ENCODE measurements around the gene CALHM5.
A peak's percentile ranks its signal among the peaks of the same experiment; 100 is the strongest.
"Not testable (repeated sequence)": the region's sequence is repeated elsewhere in the genome, so short reads cannot be mapped to it uniquely, and the experiment has no call there.

The CALHM5 gene

GRCh38 chr6:116491610-116492330 is 19.7 kb upstream of the CALHM5 start:
- Histone ChIP-seq H3K9me3 (ENCODE audit: control insufficient read depth, insufficient read depth, low read length) (no peaks in the 10 kb centered on the region), H3K9ac (ENCODE audit: low read depth, low read length) (no peak overlapping the region), H3K36me3 (ENCODE audit: insufficient read depth, low read length) (no peaks in the 10 kb centered on the region), H3K4me1 (ENCODE audit: insufficient read depth, low read length) (no peaks in the 10 kb centered on the region)

- H3K4me1 ChIP-seq (ENCODE audit: insufficient read depth, low read length) = no peaks in the 10 kb centered on the region
- no peaks in the 10 kb centered on the region for H3K9me3 ChIP-seq (ENCODE audit: control insufficient read depth, insufficient read depth, low read length)
- no peaks in the 10 kb centered on the region for H3K36me3 ChIP-seq (ENCODE audit: insufficient read depth, low read length)
- no peak overlapping the region for H3K9ac ChIP-seq (ENCODE audit: low read depth, low read length)
These were observed 18.9 kb upstream of the CALHM5 start for GRCh38 chr6:116492331-116493067.

GRCh38 chr6:116495161-116495560 is 16.3 kb upstream of the CALHM5 start:
- H3K9me3 ChIP-seq (ENCODE audit: control insufficient read depth, insufficient read depth, low read length) = not testable (repeated sequence)

GRCh38 chr6:116497113-116497676 is 14.2 kb upstream of the CALHM5 start:
- Histone ChIP-seq H3K9me3 (ENCODE audit: control insufficient read depth, insufficient read depth, low read length) (no peaks in the 10 kb centered on the region), H3K36me3 (ENCODE audit: insufficient read depth, low read length) (no peaks in the 10 kb centered on the region), H3K4me1 (ENCODE audit: insufficient read depth, low read length) (0 out of 2 replicates have a peak, but pooled peaks cover 3% of the 10 kb centered on the region), H3K9ac (ENCODE audit: low read depth, low read length) (no peak overlapping the region)

More at GRCh38 chr6:116495161-116495560, 16.3 kb upstream of the CALHM5 start:
- H3K36me3 ChIP-seq (ENCODE audit: insufficient read depth, low read length); H3K9ac ChIP-seq (ENCODE audit: low read depth, low read length); H3K4me1 ChIP-seq (ENCODE audit: insufficient read depth, low read length): not testable (repeated sequence)

GRCh38 chr6:116500969-116501433 is 10.4 kb upstream of the CALHM5 start:
- no peaks in the 10 kb centered on the region for H3K9me3 ChIP-seq (ENCODE audit: control insufficient read depth, insufficient read depth, low read length)
- H3K9ac ChIP-seq (ENCODE audit: low read depth, low read length) = no peak overlapping the region
- 0 out of 2 replicates have a peak, but pooled peaks cover 3% of the 10 kb centered on the region for H3K4me1 ChIP-seq (ENCODE audit: insufficient read depth, low read length)
- no peaks in the 10 kb centered on the region for H3K36me3 ChIP-seq (ENCODE audit: insufficient read depth, low read length)

- no peaks in the 10 kb centered on the region for H3K9me3 ChIP-seq (ENCODE audit: control insufficient read depth, insufficient read depth, low read length)
- no peak overlapping the region for H3K9ac ChIP-seq (ENCODE audit: low read depth, low read length)
- H3K36me3 ChIP-seq (ENCODE audit: insufficient read depth, low read length) = no peaks in the 10 kb centered on the region
- H3K4me1 ChIP-seq (ENCODE audit: insufficient read depth, low read length) = peaks cover 8% of the 10 kb centered on the region; the same call in 1 of the 2 replicates
These were observed 4.1 kb upstream of the CALHM5 start for GRCh38 chr6:116507324-116507723.

- Histone ChIP-seq H3K4me1 (ENCODE audit: insufficient read depth, low read length) (peaks cover 8% of the 10 kb centered on the region; the same call in 1 of the 2 replicates), H3K9ac (ENCODE audit: low read depth, low read length) (no peak overlapping the region), H3K9me3 (ENCODE audit: control insufficient read depth, insufficient read depth, low read length) (no peaks in the 10 kb centered on the region), H3K36me3 (ENCODE audit: insufficient read depth, low read length) (no peaks in the 10 kb centered on the region)
These were observed 2.9 kb upstream of the CALHM5 start for GRCh38 chr6:116508527-116508926.

- Histone ChIP-seq H3K9me3 (ENCODE audit: control insufficient read depth, insufficient read depth, low read length) (no peaks in the 10 kb centered on the region), H3K9ac (ENCODE audit: low read depth, low read length) (peak overlapping the region; percentile 37), H3K4me1 (ENCODE audit: insufficient read depth, low read length) (peaks cover 8% of the 10 kb centered on the region; the same call in 1 of the 2 replicates), H3K36me3 (ENCODE audit: insufficient read depth, low read length) (no peaks in the 10 kb centered on the region)
These were observed 696 bp downstream of the CALHM5 start for GRCh38 chr6:116512111-116512559.

GRCh38 chr6:116512734-116513133 is 1.3 kb downstream of the CALHM5 start:
- no peaks in the 10 kb centered on the region for H3K9me3 ChIP-seq (ENCODE audit: control insufficient read depth, insufficient read depth, low read length)
- no peak overlapping the region for H3K9ac ChIP-seq (ENCODE audit: low read depth, low read length)
- peaks cover 8% of the 10 kb centered on the region; the same call in 1 of the 2 replicates for H3K4me1 ChIP-seq (ENCODE audit: insufficient read depth, low read length)
- H3K36me3 ChIP-seq (ENCODE audit: insufficient read depth, low read length) = no peaks in the 10 kb centered on the region

GRCh38 chr6:116513224-116513875 is 1.9 kb downstream of the CALHM5 start:
- no peaks in the 10 kb centered on the region for H3K9me3 ChIP-seq (ENCODE audit: control insufficient read depth, insufficient read depth, low read length)
- H3K9ac ChIP-seq (ENCODE audit: low read depth, low read length) = no peak overlapping the region
- H3K36me3 ChIP-seq (ENCODE audit: insufficient read depth, low read length) = no peaks in the 10 kb centered on the region
- H3K4me1 ChIP-seq (ENCODE audit: insufficient read depth, low read length) = peaks cover 8% of the 10 kb centered on the region; the same call in 1 of the 2 replicates

GRCh38 chr6:116514111-116514510 is 2.7 kb downstream of the CALHM5 start:
- Histone ChIP-seq H3K36me3 (ENCODE audit: insufficient read depth, low read length) (no peaks in the 10 kb centered on the region), H3K9ac (ENCODE audit: low read depth, low read length) (no peak overlapping the region), H3K4me1 (ENCODE audit: insufficient read depth, low read length) (peaks cover 8% of the 10 kb centered on the region; the same call in 1 of the 2 replicates), H3K9me3 (ENCODE audit: control insufficient read depth, insufficient read depth, low read length) (no peaks in the 10 kb centered on the region)

- no peak overlapping the region for H3K9ac ChIP-seq (ENCODE audit: low read depth, low read length)
- no peaks in the 10 kb centered on the region for H3K9me3 ChIP-seq (ENCODE audit: control insufficient read depth, insufficient read depth, low read length)
- no peaks in the 10 kb centered on the region for H3K36me3 ChIP-seq (ENCODE audit: insufficient read depth, low read length)
- H3K4me1 ChIP-seq (ENCODE audit: insufficient read depth, low read length) = peaks cover 8% of the 10 kb centered on the region; the same call in 1 of the 2 replicates
These were observed 3.7 kb downstream of the CALHM5 start for GRCh38 chr6:116515141-116515540.

- H3K9ac ChIP-seq (ENCODE audit: low read depth, low read length) = no peak overlapping the region
- peaks cover 5% of the 10 kb centered on the region; the same call in 1 of the 2 replicates for H3K4me1 ChIP-seq (ENCODE audit: insufficient read depth, low read length)
- no peaks in the 10 kb centered on the region for H3K9me3 ChIP-seq (ENCODE audit: control insufficient read depth, insufficient read depth, low read length)
- no peaks in the 10 kb centered on the region for H3K36me3 ChIP-seq (ENCODE audit: insufficient read depth, low read length)
These were observed 7.4 kb downstream of the CALHM5 start for GRCh38 chr6:116518621-116519368.
